GM19455 (cell line): Measurements from ENCODE around the gene ZYX.
A peak's percentile ranks its signal among the peaks of the same experiment; 100 is the strongest.

ENCODE experiments used
- ATAC-seq: cut with Tn5 transposase; IDR thresholded peaks from one replicate; pipeline ENCODE4 v1.9.1; 2021; ENCODE audit not compliant: unreplicated experiment

ZYX gene, protein sequence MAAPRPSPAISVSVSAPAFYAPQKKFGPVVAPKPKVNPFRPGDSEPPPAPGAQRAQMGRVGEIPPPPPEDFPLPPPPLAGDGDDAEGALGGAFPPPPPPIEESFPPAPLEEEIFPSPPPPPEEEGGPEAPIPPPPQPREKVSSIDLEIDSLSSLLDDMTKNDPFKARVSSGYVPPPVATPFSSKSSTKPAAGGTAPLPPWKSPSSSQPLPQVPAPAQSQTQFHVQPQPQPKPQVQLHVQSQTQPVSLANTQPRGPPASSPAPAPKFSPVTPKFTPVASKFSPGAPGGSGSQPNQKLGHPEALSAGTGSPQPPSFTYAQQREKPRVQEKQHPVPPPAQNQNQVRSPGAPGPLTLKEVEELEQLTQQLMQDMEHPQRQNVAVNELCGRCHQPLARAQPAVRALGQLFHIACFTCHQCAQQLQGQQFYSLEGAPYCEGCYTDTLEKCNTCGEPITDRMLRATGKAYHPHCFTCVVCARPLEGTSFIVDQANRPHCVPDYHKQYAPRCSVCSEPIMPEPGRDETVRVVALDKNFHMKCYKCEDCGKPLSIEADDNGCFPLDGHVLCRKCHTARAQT

DNA sequence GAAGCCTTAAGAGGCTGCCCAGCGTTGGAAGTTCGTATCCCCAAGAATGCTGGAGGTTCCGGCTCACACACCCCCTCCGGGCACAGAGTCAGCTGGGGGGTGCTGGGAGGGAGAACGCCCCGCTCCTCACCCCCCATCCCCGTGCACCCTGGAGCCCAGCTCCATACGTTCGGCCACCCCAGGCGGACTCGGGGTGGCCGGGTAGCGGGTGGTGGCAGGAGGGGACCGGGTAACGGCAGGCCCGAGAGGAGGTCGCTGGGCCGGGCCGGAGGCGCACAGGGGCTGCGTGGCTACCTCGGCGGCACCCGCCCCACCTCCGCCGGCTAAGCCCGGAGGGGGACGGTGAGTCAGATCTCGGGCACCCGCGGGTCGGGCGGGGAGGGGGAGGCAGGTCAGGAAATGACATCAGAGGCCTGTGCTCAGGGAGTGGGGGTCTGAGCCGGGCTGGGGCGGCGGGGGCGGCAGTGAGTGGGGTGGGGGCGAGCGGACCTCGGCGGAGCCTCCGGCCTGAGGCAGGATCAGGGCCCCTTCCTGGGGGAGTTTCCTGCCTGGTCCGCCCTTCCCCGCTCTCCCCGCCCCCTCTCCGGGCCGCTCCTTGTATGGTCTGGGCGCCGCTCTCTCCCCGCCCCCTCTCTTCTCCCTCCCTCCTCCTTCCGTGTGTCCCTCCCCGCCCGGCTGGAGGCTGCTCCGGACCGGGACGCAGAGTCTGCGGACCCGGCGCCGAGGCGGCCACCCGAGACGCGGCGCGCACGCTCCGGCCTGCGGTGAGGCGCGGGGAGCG lies at the start of gene ZYX:
Gene ZYX (plus strand): TSS at position 700 of the 781 bp plus-strand sequence. CDS start 227 bp downstream, outside the sequence.
- peak; percentile 81 for ATAC-seq

DNA sequence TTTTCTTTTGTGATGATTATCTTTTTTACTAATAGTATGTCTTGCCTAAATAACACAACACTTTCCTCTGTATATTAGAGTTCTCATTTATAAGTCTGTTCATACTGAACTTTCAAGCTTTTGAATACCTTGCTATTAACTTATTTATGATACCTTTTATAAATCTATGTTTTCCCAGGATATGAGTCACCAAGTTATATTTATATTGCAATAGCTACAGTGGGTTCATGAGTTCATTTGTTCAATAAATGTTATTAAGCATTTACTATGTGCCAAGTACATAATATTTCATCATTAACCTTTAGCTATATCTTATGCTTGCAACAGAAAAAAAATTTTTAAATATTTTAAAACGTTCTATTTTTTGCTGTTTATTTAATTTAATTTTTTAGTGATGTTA lies 46.9 kb upstream of the ZYX start:
- no peak for ATAC-seq

DNA sequence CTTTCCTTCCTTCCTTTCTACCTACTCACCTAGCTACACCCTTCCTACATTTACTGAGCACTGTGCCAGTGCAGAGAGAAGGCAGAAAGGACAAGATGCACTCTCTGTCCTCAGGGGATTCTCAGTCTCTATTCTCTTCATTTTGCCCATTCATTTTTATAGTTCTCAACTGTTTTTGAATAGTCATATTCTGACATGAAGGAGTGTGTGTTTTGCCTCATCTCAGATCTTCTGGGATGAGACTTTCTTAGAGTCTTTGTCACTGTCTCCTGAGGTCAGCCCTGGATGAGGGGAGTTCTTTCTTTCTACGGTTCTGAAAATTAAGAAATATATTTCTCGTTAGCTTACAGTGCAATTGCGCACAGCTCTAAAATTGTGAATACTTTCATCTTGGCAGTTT lies 43.9 kb upstream of the ZYX start:
- ATAC-seq: no peak

DNA sequence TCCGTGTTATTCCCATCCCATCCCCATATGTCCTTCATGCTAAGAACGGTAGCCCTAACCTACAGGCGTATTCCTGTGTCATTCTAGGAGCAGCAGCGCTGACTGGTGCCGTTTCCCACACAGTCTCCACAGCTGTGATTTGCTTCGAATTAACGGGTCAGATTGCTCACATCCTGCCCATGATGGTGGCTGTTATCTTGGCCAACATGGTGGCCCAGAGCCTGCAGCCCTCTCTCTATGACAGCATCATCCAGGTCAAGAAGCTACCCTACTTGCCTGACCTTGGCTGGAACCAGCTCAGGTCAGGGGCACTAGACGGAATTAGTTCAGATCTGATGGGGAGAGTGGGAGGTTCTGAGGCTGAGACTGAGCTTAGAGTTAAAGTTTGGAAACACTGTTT lies 39.3 kb upstream of the ZYX start:
- no peak for ATAC-seq

DNA sequence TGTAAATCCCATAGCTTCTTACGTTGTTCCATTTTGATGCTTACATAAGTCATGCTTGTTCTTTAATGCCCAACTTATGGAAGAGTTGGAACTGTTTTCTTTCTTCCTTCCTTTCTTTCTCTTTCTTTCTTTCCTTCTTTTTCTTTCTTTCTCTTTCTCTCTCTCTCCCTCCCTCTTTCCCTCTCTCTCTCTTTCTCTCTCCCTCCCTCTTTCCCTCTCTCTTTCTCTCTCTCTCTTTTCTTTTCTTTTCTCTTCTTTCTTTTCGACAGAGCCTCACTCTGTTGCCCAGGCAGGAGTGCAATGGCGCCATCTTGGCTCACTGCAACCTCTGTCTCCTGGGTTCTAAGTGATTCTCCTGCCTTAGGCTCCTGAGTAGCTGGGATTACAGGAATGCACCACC lies 37.5 kb upstream of the ZYX start:
- no peak for ATAC-seq

DNA sequence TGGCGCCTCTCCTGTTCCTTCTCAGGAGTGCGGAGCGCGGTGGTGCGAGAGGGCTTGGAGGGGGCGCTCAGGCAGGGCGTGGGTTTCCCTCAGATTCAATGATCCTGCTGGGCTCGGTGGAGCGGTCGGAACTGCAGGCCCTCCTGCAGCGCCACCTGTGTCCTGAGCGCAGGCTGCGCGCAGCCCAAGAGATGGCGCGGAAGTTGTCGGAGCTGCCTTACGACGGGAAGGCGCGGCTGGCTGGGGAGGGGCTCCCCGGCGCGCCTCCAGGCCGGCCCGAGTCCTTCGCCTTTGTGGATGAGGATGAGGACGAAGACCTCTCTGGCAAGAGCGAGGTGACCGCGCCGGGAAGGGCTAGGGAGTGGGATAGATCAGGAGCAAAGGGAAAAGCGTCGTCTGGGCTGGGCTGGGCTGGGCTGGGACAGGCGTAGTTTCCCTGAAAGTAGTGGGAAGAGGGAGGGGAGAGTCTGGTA lies 35.7 kb upstream of the ZYX start:
- ATAC-seq: peak; percentile 73

DNA sequence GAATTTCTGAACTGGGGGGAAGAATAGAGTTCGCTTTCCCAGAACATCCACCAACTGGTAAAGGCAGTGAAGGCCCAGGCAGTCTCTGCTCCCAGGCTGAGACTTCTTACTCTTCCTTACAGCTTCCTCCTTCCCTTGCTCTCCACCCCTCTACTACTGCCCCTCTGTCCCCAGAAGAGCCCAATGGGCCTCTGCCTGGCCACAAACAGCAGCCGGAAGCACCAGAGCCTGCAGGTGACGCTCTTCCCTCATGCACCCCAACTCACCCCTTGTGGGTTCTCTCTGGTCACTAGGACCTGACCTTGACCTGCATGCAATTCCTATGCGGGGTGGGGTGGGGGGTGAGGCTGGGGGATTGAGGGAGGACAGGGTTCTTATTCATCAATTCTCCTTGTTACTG lies 35.1 kb upstream of the ZYX start:
- no peak for ATAC-seq

DNA sequence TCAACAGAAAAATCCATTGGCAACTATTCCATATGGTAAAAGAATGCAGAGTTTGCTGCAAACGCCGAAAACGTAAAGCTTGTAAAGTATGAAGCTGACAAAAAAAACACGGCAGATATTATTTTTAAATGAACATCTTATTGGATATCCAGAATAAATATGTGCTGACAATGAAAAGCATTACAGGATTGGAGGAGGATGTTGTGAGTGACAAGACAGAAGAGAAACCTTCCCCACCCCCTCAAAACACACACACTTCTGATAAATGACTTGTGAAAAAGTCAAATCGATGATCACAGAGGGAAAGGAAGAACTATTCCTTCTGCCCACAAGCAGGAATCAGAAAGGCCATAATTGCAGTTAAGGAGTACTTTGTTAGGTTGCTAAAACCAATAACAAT lies 33.2 kb upstream of the ZYX start:
- ATAC-seq: no peak

DNA sequence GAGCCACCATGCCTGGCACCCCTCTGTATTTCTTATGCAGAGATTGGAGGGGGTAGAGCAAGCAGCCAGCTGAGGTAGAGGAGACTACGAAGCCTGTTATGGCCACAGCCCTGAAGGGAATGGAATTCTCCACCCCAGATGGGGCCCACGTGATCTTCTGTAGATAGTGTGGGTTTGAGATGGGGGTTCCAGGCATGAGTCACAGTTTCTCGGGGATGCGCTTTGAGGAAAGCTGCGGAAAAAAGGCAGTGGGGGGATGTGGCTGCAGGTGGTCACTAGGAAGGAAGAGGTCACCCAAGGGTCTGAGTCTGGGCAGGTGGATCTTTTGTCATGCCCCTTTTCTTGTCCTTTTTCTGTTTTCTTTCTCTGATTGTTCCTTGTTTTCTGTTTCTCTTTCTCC lies 30.1 kb upstream of the ZYX start:
- ATAC-seq: no peak

DNA sequence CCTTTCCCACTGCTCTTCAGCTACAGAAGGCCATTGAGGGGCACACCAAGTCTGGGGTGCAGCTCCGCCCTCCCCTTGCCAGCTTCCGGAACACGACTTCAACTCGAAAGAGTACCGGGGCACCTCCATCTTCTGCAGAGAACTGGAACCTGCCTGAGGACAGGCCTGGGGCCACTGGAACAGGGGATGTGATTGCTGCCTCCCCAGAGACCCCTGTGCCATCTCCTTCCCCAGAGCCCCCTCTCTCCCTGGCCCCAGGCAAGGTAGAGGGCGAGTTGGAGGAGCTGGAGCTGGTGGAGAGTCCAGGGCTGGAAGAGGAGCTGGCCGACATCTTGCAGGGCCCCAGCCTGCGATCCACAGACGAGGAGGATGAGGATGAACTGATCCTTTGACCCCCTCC lies 29.6 kb upstream of the ZYX start:
- ATAC-seq: no peak

DNA sequence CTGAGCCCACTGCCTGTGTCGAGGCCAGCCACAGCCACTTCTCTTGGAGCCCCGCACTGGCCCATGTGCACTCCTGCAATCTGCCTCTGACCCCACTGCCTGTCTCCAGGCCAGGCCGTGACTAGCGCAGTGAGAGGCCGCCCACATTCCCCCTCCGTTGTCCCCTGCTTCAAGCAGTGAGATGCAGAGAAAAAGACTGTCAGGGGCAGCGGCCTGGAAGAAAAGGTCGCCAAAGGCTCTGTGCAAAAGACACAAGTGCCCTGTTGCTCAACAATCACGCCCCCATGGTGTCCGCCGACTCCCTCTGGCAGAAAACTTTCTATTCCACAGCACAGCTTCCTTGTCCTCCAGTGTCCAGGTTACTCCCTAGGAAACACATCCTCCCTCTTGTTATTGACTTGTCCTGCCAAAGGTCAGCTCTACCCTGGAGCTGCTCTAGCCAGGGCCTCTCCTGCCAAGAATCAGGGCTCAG lies 28.6 kb upstream of the ZYX start:
- ATAC-seq: no peak

DNA sequence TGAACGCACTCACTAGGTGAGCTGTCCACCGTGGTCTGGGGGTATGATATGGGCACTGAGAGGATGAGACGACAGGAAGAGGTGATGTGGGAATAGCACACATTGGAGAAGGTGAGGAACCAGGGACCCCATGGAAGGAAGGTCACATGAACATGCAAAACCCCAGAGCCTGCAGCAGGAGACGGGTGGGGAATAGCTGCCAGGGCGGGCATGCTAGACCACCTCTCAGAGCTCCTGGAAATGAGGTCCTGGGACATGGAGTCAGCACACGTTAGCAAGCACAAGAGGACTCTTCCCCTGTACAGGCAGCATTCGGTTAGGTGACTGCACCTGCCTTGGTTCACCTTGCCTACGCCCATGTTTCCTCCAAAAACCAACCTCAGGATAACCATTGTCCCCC lies 26.8 kb upstream of the ZYX start:
- no peak for ATAC-seq

DNA sequence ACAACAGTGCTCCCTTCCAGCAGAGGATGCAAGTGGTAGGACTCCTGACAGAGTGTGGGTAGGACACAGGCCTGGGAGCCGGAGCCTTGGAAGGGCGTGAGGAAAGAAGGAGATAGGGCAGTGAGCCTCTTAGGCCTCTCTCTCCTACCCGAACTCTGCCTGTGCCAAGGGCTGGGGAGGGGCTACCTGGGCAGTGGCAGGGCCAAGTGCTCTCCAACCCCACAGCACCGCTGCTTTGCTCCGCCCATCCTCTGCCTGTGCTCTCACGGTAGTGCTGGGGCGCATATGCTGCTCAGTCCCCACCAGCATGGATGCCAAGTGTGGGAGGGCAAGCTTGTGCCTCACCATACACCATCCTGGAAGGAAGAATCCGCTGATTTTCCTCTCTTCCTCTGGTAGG lies 26.2 kb upstream of the ZYX start:
- no peak for ATAC-seq

DNA sequence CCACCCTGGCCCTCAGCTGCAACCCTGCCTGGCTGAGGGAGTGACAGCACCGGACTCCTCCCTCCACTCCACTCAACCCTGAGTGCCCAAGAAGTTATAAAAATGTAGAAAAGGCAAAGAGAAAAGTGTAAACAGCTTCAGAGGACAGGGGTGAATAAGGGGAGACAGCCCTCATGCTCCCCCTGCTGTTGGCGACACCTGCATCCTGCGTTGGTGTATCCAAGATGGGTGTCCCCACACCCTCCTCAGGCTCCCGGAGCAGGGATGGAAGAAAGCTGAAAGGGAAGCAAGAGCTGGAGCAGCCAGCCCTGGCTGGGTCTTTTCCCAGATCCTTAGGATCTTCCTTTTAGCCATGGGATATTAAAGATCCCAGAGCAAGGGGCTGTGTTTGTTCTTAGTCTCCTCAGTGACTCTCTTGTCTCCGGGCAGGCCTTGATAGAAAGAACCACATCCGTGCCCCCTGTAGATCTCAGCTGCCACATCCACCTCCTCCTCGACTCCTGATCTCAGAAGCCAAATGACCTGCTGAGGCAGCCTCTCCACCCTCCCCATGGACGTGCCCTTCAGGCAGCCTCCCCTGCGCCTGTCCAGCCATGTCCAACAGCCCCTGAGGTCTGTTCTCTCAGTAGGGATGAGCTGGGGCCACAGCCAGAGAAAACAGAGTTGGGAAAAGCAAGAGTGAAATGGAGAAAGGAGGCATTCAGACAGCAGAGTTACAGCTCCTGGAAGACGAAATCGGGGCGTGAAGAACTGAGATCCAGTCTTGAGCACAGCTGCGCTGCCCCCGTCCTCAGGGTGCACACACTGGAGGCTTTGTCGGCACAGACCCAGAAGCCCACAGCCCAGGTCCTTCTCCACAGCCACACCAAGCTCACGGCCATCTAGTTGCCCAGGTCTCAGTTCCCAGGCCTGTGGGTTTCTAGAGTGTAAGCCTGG lies 25.4 kb upstream of the ZYX start:
- no peak for ATAC-seq

DNA sequence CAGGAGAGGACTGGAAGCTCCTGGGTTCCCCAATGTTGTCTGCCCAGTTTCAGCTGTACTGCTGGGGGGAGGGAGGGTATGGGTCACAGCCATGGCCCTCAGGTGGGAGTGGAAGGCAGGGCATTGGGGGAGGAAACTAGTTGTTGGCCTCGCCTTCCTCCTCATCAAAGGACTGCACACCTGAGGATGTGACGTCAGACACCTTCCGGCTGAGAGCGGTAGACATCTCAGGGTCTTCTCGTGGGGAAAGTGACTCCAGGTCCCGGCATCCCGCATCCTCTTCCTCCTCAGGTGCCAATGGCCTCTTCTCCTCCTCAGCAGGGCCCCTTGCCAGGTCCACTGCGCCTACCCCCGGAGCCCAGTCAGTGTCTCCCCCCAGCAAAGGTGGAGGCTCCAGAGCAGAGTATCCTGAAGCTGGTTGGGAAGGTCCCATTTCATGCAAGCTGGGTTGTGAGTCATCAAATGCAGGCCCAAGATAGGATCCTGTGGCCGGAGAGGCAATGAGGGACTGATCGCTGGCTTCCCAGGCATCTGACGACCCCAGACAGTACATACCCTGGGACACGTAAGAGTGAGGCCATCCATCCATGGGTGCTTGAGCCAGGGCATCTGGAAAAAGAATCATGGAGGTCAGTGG lies 24.6 kb upstream of the ZYX start:
- ATAC-seq: no peak

DNA sequence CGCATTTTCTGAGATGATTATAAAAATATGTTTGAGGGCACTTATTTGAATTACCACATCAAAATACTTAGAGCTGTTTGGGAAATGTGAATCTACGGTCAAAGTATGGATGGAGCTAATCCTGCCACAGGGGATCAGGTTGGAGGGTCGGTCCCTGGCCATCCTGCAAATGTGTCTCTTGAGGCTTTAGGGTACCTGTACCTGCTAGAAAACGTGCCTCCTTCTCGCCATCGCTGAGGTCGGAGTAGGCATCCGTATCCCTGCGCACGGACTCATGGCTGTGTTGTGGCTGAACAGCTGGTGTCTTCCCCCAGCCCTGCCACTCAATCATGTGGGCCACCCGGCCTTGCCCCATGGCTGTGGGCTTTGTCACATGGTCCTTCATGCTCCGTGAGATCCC lies 22.5 kb upstream of the ZYX start:
- ATAC-seq: no peak

DNA sequence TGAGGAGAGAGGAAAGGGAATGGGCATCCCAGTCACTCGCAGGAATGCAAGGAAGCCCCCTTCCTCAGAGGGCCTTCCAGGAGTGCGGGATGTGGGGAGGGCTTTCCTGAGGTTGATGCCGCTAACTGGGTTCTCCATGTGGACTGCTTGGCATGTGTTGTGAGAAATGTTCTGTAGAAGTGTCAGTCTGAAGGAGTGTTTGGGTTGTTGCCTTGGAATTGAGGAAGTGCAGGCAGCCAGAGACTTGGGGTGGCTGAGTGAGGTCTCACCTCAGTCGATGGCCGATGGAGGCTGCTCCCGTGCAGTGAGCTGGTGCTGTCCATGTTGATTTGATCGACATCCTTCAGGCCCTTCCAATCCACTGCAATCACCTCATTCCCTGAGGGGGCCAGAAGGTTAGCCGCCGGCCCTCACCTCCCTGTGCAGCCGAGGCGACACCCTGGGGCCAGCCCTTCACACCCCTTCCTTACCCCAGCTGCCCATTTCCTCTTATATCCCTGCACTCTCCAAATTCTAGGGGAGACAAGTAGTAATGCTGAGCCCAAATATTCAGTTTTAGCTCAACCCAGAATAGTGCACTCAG lies 21.3 kb upstream of the ZYX start:
- no peak for ATAC-seq

DNA sequence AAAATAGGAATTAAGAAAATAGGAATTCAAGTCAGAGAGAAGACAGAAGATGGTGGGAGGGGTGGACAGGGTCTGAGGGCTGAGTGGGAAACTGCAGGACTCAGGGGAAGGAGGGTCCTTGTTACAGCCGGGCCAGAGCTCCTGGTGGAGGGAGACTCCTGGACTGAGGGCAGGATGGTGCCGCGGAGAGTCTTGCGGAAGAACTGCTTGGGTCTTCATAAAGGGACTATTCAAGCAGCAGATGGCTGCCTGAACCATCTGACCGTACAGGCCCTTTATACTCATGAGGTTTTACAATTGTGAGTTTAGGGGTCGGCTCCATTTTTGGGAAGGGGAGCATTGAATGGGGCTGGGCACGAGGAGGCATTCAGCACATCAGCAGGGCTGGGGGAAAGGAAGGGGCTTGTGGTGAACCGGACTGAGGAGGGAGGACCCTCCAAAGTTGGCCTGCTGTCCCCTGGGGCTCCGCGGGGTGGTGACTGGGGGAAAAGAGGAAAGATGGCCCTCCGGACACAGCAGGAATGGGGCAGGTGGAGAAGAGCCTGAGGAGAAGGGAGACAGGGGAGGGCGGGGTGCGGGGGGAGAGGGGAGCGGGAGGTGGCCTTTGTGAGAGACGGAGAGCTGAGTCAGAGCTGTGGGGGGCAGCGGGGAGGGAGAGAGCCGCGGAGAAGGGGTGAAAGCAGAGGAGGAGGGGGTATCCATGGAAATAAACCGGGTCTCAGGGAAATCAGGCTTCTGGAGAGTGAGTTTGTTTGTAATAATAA lies 20.2 kb upstream of the ZYX start:
- no peak for ATAC-seq

DNA sequence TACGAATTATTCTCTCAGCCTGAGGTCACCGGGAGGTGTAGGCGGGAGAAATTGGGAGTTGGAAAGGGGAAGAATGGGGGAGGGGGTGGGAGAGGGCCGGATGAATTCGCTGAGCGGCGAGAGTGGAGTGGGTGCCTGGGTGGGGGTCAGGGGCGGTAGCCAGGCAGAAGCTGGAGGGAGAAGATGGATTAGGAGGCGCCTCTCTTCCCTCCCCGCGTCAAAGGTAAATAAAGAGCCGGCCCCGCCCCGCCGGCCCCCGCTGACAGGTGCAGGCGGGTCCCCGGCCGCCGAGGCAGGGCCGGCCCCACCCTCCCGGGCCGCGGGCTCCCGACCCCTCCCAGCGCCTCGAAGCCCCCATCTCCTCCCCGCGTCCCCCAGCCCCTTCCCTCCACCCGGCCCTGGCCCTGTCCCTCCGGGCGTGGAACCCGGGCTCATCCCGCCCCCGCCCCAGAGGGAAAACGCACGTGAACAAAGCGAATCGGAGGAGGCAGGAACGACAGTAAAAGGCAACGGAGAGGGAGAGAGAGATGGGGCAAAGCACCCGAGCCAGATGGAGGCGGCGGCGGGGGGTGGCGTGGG lies 19.5 kb upstream of the ZYX start:
- ATAC-seq: no peak
